BJ (cell line): ENCODE results near the gene NEURL2. TPM values are rescaled to one million over a fixed set of nuclear protein-coding genes. Genes with fewer than 3 reads are reported as not detected.

Experiments
- CTCF ChIA-PET: fragments of 350-600 bp; formaldehyde crosslinking; extraction: SDS; loops from one replicate; lab custom pipeline; 2021; ENCODE audit warnings: antibody characterized with exemption, inconsistent platforms; lab: Yijun Ruan, JAX
- POLR2A ChIA-PET: fragments of 300-600 bp; sonication (Branson Sonifier 250); formaldehyde crosslinking; extraction: SDS; loops from one replicate; lab custom pipeline; 2021; ENCODE audit warnings: antibody characterized with exemption; lab: Charles Lee
- DNase-seq: peaks from one replicate; pipeline ENCODE4 v3.0.0-alpha.2; 2011; ENCODE audit warnings: low read depth
- H3K27me3 ChIP-seq: 2 replicates; pipeline ENCODE4 v1.6.0; 2011; ENCODE audit warnings: low read length; ENCODE audit not compliant: control insufficient read depth, insufficient read depth
- H3K36me3 ChIP-seq: 2 replicates; pipeline ENCODE4 v1.5.1; 2011; ENCODE audit warnings: low read length; ENCODE audit not compliant: control insufficient read depth, insufficient read depth
- H3K4me3 ChIP-seq: 2 replicates; pipeline ENCODE4 v1.5.1; 2011; ENCODE audit warnings: low read depth, mild to moderate bottlenecking, control low read depth, low read length
- CTCF ChIP-seq: IDR thresholded peaks from 2 replicates; pipeline ENCODE4 v1.5.1; 2011; ENCODE audit warnings: low read depth, mild to moderate bottlenecking, control low read depth, inconsistent platforms, low read length, moderate library complexity; ENCODE audit not compliant: insufficient read depth
- polyA plus RNA-seq: library from polyadenylated mRNA; depleted of rRNA; stranded (reverse); fragments of >200 nt; gene quantifications from 2 replicates; pipeline ENCODE4 v1.2.3, GENCODE V29; 2011

NEURL2 gene
- polyA plus RNA-seq, 1 experiment, result 4.3 TPM

DNA sequence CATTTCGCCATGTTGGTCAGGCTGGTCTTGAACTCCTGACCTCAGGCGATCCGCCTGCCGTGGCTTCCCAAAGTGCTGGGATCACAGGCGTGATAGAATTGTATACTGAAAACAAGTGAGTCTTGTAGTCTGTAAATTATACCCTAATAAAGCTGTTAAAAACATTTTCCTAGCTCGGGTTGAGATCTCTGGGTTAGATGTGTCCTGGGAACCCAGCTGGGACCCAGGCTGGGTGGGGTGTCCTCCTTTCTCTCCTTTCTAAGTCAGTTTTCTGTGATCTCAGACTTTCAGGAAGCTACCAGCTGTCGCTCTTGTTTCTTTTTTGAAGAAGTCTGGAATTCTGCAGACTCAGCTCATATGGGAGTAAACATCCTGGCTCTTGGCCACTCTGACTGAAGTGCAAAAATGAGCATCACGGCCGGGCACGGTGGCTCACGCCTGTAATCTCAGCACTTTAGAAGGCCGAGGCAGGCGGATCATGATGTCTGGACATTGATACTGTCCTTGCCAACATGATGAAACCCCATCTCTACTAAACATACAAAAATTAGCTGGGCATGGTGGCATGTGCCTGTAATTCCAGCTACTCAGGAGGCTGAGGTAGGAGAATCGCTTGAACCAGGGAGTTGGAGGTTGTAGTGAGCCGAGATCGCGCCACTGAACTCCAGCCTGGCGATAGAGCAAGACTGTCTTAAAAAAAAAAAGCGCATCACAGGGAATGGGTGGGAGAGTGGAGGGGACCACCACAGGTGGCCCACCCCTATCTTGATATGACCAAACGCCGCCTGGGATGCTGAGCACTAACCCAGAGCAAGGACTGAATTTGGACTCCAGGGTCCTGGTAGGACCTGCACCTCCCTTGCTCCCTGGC lies 33.6 kb upstream of the NEURL2 start:
- H3K4me3 ChIP-seq, result no peak overlapping the region
- DNase-seq, result no peak
- POLR2A ChIA-PET, result interaction anchor here (0.6 to 0.7 kb wide), 2 partner anchors 10 to 19 kb away, joined by 3 read pairs; no protein-coding TSS in a partner anchor
- H3K36me3 ChIP-seq, result no peaks in the 10 kb centered on the region
- no peak for TF ChIP-seq CTCF
- CTCF ChIA-PET, result interaction anchor here (0.7 to 1.7 kb wide), 2 partner anchors 10 to 34 kb away, joined by 3 to 5 read pairs; partner anchors contain the start of genes CTSA and NEURL2
- H3K27me3 ChIP-seq, result no peaks in the 10 kb centered on the region

DNA sequence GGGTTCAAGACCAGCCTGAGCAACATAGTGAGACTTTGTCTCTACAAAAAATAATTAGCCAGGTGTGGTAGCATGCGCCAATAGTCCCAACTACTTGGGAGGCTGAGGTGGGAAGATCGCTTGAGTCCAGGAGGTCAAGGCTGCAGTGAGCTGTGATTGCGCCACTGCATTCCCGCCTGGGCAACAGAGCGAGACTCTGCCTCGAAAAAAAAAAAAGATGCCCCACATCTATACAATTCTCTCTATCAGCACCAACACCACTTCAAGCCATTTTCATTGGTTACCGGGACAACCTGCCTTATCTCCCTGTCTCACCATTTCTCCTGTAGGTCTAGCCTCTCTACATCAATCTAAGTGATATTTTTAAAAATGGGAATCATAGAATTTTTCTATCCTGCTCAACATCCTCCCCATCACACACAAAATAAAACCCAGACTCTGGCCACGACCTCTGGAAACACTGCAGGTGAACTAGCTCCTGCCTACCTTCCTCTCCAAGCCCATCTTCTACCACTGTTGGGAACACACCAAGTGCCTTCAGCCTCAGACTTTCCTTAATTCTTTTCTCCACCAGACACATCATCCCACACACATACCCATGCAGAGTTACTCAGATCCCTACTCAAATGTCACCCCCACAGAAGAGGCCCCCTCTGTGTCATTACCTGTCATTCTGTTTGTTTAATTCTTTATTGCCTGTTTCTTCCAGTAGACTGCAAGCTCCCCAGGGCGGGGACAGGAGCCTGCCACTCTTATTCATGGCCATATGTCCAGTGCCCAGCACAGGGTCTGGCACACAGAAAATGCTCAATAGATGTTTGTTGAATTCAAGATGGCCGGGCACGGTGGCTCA lies 30.6 kb upstream of the NEURL2 start:
- ChIA-PET POLR2A (no interaction called here), CTCF (interaction anchor here (1.5 to 2.9 kb wide), 2 partner anchors 48 to 122 kb away, joined by 7 to 8 read pairs; no protein-coding TSS in a partner anchor)
- no peak overlapping the region for H3K4me3 ChIP-seq
- no peak for TF ChIP-seq CTCF
- no peaks in the 10 kb centered on the region for H3K36me3 ChIP-seq
- no peak for DNase-seq
- no peaks in the 10 kb centered on the region for H3K27me3 ChIP-seq

GRCh38 chr20:45920462-45921336 lies 29.7 kb upstream of the NEURL2 start:
- ChIA-PET POLR2A (interaction anchor here (0.6 to 1.1 kb wide), 2 partner anchors 15 to 16 kb away, joined by 3 to 9 read pairs; no protein-coding TSS in a partner anchor), CTCF (interaction anchor here (1.2 to 2.9 kb wide), 4 partner anchors 9 to 122 kb away, joined by 4 to 8 read pairs (median 6); no protein-coding TSS in a partner anchor)
- H3K36me3 ChIP-seq, result no peaks in the 10 kb centered on the region
- DNase-seq, result no peak
- no peak overlapping the region for H3K4me3 ChIP-seq
- H3K27me3 ChIP-seq, result no peaks in the 10 kb centered on the region
- TF ChIP-seq CTCF, result no peak

DNA sequence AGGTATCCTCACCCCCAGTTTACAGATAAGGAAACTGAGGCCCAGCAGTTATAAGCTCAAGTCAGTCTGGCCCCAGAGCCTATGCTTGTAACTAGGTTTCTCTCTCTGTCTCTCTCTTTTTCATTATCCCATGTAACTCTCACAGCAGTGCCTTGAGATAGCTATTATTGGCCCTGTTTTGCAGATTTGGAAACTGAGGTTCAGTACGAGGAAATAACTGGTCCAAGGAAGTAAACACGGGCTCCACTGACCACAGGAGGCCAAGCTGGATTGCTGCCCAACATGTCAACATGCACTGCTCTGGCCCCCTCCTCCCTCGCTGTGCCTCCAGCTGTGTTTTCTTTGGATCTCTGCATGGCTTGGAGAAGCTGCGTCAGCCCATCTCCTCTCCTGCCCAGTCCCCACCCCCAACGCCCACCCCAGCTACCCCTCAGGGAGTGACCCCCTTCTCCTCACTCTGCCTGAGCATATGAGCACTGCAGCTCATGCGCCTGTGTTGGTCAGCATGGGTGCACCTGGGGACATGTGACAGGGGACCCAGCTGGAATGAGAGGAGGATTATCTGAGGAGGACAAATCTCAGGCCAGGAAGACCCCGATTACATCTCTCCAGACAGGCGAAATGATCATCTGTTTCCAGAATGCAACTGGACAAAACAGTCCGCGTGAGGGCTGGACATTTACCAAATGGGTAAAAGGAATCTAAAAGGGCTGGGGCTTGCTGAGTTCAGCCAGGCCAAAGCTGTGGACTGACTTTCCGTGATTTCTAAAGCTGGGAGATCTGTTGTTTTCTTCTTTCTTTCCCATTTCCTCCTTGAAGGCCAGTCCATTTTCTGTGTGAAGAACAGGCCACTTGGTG lies 28.8 kb upstream of the NEURL2 start:
- POLR2A ChIA-PET, result interaction anchor here (0.6 to 1.1 kb wide), 4 partner anchors 14 to 53 kb away, joined by 3 to 9 read pairs (median 4); no protein-coding TSS in a partner anchor
- no peak for DNase-seq
- Histone ChIP-seq H3K27me3 (no peaks in the 10 kb centered on the region), H3K36me3 (no peaks in the 10 kb centered on the region), H3K4me3 (no peak overlapping the region)
- CTCF ChIA-PET, result interaction anchor here (0.6 to 2.9 kb wide), 5 partner anchors 10 to 121 kb away, joined by 3 to 8 read pairs (median 5); no protein-coding TSS in a partner anchor
- no peak for TF ChIP-seq CTCF
